Measurements from ENCODE around the gene PAQR9. TPM values are rescaled to one million over a fixed set of nuclear protein-coding genes. Genes with fewer than 3 reads are reported as not detected.

Gene PAQR9
- total RNA-seq, 1 donor from 2014 or later: not detected

- no peak for DNase-seq (ENCODE audit: low read depth in 2 of 2)
Observed at GRCh38 chr3:142982038-142982773, 18.7 kb upstream of the PAQR9 start.

- no peak for DNase-seq (ENCODE audit: low read depth in 2 of 2)
Observed at GRCh38 chr3:142981108-142981507, 17.6 kb upstream of the PAQR9 start.

- no peak for DNase-seq (ENCODE audit: low read depth in 2 of 2)
Observed at GRCh38 chr3:142977399-142977728, 13.9 kb upstream of the PAQR9 start.

- DNase-seq (ENCODE audit: low read depth in 2 of 2): peak in 1 of 2 donors; percentile 81
Observed at GRCh38 chr3:142976621-142977398, 13.3 kb upstream of the PAQR9 start.

- no peak for DNase-seq (ENCODE audit: low read depth in 2 of 2)
Observed at GRCh38 chr3:142975316-142975995, 12.0 kb upstream of the PAQR9 start.

- DNase-seq (ENCODE audit: low read depth in 2 of 2): no peak
Observed at GRCh38 chr3:142973217-142974009, 9.9 kb upstream of the PAQR9 start.

- DNase-seq (ENCODE audit: low read depth in 2 of 2): no peak
Observed at GRCh38 chr3:142972092-142972753, 8.7 kb upstream of the PAQR9 start.

GRCh38 chr3:142971431-142971830 lies 8.0 kb upstream of the PAQR9 start:
- no peak for DNase-seq (ENCODE audit: low read depth in 2 of 2)

- no peak for DNase-seq (ENCODE audit: low read depth in 2 of 2)
Observed at GRCh38 chr3:142968319-142969025, 5.0 kb upstream of the PAQR9 start.

- DNase-seq (ENCODE audit: low read depth in 2 of 2): no peak
Observed at GRCh38 chr3:142966808-142967207, 3.3 kb upstream of the PAQR9 start.

GRCh38 chr3:142965581-142965980 lies 2.1 kb upstream of the PAQR9 start:
- DNase-seq (ENCODE audit: low read depth in 2 of 2): no peak

GRCh38 chr3:142963234-142963515 lies 299 bp downstream of the PAQR9 start:
- DNase-seq (ENCODE audit: low read depth in 2 of 2): no peak

- no peak for DNase-seq (ENCODE audit: low read depth in 2 of 2)
Observed at GRCh38 chr3:142962520-142963233, 797 bp downstream of the PAQR9 start.

- DNase-seq (ENCODE audit: low read depth in 2 of 2): no peak
Observed at GRCh38 chr3:142962175-142962519, 1.3 kb downstream of the PAQR9 start.

GRCh38 chr3:142961539-142961938 lies 1.9 kb downstream of the PAQR9 start:
- DNase-seq (ENCODE audit: low read depth in 2 of 2): no peak

- no peak for DNase-seq (ENCODE audit: low read depth in 2 of 2)
Observed at GRCh38 chr3:142960322-142960850, 3.1 kb downstream of the PAQR9 start.

GRCh38 chr3:142958707-142959106 lies 4.8 kb downstream of the PAQR9 start:
- DNase-seq (ENCODE audit: low read depth in 2 of 2): no peak

GRCh38 chr3:142953443-142953842 lies 10.0 kb downstream of the PAQR9 start:
- no peak for DNase-seq (ENCODE audit: low read depth in 2 of 2)

GRCh38 chr3:142952272-142953193 lies 10.9 kb downstream of the PAQR9 start:
- no peak for DNase-seq (ENCODE audit: low read depth in 2 of 2)
